GM18520 (cell line): ENCODE measurements around the gene SPEG.
A peak's percentile ranks its signal among the peaks of the same experiment; 100 is the strongest.

Experiments
- ATAC-seq: cut with Tn5 transposase; IDR thresholded peaks from one replicate; pipeline ENCODE4 v1.9.1; 2021; ENCODE audit not compliant: unreplicated experiment

SPEG gene

DNA sequence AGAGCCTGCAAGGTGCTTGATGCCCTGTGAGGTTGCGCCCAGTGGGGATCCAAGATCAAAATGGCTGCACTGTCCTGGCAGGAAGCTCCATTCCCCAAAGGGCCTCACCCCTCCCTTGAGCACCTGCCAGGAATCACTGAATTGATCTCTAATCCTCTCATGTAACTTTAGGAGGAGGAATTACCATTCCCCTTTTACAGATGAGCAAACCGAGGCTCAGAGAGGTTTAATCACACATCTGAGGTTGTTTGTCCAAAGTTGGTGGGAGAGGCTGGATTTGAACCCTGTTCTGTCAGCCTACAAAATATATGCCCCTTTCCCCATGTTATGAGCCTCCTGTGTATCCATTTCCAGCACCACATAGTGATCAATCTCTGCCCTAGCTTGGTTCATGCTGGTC, 90.2 kb downstream of the SPEG start:
- no peak for ATAC-seq

DNA sequence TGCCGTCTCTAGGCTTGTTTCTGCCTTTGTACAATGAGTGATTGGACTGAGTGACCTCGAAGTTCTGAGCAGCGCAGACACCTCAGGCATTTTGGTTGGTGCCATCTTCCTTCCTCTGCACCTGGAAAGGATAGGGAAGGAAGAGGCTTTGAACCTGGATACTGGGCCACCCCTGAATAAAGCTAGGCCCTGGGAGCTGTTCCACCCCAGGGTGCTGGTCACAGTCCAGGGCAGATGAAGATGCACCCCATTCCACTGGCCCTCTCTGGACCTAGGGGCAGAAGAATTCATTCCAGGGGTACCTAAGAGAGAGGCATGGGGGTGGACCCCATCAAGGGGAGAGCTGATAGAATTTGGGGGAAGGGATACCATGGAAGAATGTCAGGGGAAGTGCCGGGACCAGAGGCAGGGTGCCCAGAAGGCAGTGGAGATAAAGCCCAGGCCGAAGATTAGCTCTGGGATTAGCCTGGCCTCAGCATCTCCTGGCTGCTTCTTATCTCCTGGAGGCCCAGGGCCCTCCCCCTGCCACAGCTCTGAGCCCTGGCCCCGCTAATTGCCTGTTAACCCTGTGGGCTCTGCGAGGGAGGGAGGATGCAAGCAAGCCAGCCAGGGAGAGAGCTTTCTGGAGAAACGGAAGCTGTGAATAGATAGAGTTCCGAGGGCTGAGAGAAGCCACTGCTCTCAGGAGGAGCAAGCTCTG, 91.0 kb downstream of the SPEG start:
- ATAC-seq: no peak

DNA sequence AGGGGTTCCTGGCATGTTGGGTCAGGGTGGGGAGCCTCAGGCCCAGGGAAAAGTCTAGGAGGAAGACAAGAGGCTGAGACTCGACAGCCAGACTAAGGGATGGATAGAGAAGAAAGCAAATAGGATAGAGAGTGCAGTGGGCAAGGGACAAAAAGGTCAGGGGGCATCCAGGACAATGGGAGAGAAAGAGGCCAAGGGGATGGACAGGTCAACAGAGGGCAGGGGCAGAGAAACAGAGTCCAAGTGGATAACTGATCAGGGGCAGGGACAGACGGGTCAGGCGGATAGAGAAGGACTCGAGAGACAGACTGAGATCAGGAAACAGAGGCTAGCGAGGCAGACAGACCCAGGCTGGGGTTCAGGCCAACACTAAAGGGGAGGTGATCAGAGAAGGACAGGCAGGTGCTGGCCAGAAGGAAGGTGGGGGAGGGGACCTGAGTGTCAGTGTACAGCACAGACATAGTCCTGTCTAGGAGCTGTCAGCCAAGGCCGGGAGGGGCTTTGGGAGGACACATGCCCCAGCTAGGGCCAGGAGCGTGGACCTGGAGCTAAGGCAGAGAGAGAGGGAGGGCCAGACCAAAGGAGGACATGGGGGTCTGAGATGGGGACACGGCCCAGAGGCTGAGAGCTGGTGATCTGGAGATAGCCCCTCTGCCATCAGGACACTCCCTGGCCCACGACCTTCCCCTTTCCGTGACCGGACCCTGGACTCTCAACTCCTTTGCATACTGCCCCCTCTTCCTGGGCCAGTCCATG, 91.9 kb downstream of the SPEG start:
- ATAC-seq: no peak

DNA sequence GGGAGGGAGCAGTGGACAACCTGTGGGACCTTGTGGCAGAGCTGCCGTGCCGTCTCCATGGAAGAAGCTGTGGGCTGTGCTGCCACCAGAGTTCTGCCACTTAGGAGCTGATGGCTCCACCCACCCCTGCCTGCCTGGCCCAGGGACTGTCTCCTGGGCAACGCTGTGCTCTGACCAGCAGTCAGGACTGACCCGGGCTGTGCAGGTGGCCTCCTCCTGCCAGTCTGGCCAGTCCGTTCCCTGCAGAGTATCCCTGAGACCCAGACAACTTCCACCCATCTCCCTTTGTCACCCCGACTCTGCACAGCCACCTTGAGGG, 92.4 kb downstream of the SPEG start:
- no peak for ATAC-seq

DNA sequence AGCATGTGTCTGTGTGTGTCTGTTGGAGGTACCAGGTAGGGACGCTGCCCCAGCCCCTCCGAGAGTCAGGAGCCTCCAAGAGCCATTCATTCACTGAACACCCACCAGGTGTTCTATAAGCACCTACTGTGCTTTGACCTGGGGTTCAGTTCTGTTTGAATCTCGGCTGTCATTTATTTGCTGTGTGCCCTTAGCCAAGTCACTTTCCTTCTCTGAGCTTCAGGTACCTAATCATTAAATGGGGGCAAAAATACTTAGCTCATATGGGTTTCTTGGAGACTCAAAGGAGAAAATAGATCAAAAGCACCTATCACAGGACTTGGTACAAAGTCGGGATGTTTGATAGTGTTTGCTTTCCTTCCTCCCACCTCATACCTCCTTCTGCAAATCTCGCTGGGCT, 92.8 kb downstream of the SPEG start:
- no peak for ATAC-seq

DNA sequence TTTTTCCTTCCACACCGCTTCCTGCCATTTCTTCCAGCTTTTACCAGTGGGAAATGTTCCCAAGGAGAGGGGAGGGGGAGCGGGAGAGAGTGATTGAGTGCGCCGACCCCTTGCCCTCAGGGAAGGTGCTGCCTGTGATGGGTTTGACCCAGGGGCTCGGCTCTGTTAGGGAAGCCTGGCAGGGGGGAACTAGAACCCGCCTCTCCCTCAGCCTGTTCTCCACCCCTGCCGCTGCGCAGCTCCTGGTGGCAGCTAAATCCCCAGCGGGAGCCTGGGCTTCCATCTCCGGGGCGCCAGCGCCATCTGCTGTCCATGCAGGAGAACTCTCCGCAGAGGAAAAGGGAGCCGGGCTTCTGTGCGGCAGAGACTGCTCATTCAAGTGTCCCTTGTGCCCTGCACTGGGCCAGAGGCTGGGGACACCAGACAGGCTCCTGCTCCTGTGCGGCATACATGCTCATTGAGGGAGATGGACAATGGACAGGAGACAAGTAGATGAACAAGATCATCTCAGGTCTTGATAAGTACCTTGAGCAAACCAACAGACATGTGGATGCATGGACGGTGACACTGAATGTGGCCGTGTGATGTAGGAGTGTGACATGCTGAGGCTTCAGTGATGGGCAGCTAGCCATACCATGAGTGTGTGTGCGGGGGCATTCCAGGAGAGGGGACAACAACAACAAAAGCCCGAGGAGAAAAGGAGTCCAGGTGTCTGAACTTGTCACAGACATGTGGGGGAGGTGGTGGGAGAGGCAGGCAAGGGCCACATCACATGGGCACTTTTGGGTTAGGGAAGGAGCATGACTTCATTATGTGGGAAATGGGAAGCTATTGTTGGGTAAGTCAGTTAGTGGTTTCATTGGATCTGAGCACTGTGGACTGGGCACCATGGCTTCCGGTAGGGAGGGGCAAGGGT, 95.7 kb downstream of the SPEG start:
- peak; percentile 87 for ATAC-seq

DNA sequence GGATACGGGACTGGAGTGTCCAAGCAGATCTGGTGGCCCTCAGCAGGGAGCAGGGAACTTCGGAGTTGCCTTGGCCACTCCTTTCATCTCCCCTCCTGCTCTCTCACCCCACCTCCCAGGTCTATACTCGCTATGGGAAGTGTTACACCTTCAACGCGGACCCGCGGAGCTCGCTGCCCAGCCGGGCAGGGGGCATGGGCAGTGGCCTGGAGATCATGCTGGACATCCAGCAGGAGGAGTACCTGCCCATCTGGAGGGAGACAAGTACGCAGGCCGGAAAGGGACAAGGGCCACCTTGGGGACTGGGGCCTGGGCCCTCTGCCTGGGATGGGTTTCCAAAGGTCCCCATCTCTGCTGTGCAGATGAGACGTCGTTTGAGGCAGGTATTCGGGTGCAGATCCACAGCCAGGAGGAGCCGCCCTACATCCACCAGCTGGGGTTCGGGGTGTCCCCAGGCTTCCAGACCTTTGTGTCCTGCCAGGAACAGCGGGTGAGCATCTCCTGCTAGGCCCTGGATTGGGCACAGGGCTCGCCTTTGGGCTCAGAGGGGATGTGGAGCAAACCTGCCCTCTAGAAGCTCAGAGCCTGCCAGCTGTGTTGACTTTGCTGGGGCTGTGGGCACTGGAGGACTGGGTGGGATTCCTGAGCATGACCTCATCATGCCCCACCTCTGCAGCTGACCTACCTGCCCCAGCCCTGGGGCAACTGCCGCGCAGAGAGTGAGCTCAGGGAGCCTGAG, 97.2 kb downstream of the SPEG start:
- no peak for ATAC-seq

DNA sequence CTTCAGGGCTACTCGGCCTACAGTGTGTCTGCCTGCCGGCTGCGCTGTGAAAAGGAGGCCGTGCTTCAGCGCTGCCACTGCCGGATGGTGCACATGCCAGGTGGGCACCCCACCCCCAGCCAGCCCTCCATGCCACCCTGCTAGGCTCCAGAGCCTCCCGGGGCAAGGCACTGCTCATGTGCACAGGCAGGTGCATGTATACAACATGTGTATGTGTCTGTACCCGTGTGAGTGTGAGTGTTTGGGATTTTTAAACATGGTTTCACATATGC, 97.7 kb downstream of the SPEG start:
- ATAC-seq: no peak

DNA sequence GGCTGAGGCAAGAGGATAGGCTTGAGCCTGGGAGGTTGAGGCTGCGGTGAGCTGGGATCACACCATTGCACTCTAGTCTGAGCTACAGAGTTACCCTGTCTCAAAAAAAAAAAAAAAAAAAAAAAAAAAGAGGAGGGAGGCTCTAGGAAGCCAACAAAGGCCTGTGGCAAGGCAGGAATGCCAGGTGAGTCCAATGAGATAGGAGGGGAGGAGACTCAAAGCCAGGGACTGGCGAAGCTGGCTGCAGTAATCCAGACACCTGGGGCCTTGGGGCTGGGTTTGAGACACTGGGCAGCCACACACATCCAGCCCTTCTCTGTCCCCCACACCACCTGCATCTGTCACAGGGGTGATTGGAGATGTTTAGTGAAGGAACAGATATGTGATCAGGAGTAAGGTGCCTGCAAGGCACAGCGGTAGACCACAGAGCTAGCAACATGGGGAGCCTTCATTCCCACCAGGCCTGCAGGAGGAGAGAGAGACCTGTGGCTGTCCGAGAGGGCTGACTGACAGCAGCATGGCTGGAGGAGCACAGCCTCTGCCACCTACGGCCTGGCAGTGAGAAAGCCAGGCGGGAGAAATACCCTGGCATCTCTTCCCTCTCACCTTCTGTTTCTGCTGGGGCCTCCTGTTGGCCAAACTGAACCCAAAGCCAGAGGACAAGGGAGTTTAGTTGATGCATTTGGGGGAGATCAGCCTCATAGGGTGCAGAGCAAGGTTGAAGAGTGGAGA, 99.5 kb downstream of the SPEG start:
- ATAC-seq: no peak

DNA sequence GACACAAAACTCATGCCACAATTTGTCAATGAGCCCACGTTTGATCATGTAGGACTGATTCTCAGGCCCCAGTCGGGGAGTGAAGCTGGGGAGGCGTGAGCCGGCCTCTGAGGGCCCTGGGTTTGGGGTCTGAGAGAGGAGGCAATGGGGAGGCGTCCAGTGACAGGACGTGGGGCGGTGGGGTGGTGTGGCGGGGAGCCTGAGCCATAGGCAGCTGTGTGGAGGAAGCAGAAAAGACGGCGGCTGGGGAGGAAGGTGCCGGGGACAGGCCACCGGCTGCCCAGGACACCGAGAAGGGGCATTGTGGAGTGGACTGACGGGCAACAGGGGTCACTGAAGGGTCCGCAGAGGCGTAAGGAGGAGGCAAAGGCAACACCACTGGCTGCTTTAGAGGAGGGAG, 101.8 kb downstream of the SPEG start:
- ATAC-seq: no peak

DNA sequence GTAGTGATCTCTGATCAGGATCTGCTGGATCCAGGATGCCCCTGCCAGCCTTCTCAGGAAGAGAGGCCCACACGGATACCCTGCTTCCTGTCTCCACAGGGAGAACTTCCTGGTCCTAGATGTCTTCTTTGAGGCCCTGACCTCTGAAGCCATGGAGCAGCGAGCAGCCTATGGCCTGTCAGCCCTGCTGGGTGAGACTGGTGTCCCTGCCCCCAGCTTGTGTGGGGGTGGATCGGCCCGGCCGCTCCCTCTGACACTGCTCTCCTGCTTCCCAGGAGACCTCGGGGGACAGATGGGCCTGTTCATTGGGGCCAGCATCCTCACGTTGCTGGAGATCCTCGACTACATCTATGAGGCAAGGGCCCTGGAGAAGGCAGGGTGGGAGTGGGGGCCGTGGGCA, 102.3 kb downstream of the SPEG start:
- ATAC-seq: no peak

DNA sequence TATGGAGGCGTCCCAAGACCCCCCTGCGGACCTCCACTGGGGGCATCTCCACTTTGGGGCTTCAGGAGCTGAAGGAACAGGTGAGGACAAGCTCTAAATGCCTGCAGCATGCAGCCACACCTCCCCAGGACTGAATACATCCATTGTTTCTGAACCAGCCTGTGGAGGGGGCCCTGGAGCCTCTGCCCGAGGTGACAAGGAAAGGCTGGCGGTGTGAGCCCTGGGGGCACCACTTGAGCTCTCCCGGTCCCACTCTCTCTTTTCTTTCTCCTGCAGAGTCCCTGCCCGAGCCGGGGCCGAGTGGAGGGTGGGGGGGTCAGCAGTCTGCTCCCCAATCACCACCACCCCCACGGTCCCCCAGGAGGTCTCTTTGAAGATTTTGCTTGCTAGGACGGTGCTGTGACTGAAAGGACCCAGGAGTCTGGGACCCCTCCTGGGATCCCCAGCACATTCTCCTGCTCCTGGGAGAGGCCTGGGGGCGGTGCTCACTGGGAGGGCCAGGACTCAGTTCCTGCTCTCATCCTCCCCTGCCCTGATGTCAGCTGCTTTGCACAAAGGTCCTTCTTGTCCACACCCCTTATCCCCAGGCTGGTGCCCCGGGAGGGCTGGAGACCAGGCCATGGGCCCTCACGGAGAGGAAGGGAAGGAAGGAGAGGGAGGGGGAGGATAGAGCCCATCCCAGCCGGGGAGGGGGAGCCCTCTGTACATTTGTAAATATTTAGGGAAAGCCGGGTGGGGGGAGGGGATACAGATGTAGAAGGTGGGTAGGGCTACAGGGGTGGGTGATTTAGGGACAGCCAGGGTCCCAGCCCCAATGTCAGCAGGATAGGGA, 103.2 kb downstream of the SPEG start:
- no peak for ATAC-seq

DNA sequence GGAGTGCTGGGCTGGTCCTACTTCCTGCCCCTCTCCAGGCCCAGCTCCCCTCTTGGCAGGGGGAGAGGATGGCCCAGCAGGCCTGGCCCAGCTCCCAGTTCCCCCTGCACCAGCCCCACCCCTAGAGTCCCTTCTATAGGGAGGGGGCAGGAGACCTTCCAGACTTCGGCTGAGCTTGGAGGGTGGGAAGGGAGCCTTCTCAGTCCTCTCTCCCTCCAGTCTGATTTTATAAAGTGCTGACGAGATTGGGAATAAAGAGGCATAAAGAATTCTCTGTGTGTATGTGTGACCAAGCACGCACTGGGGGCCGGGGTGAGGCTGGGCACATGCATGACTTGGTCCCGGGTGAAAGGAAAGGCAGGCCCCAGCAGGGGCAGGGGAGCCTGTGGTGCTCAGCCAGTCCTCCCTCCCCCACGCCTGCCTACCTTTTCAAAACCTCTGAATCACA, 103.9 kb downstream of the SPEG start:
- ATAC-seq: no peak

DNA sequence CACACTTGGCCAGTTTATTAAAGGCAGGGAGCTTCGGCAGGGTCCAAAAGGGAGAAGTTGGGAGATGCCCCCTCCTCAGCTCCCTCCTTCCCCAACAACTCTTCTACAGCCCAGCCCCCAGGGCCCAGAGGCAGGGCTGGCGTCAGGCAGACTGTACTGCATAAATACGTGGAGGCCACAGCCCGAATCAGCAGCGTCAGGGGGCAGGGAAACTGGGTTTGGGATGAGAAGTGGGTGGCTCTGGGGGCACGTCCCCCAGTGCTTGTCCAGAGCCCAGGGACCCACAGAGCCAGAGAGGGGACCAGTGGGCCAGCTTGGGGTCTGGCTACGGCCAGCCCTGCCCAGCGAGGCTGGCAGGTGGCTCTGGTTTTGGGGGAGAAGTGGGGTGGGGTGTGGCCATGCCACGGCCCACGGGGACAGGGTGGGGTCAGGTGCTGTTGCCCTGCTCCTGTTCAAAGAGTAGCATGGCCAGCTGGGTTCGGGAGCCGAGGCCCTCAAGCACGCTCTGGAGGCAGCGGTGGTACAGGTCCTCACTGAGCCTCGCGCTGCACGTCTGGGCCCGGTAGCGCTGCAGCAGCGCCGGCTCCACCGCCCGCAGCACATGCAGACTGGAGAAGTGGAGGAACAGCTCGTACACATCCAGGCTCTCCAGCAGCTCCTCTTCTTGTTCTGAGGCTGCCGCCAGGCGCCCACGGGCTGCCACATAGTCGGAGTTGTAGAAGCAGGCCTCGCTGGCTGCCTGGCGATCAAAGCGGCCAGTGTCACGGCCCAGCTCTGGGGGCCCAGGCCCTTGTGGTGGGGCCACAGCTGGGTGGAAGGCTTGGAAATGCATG, 104.5 kb downstream of the SPEG start:
- no peak for ATAC-seq

DNA sequence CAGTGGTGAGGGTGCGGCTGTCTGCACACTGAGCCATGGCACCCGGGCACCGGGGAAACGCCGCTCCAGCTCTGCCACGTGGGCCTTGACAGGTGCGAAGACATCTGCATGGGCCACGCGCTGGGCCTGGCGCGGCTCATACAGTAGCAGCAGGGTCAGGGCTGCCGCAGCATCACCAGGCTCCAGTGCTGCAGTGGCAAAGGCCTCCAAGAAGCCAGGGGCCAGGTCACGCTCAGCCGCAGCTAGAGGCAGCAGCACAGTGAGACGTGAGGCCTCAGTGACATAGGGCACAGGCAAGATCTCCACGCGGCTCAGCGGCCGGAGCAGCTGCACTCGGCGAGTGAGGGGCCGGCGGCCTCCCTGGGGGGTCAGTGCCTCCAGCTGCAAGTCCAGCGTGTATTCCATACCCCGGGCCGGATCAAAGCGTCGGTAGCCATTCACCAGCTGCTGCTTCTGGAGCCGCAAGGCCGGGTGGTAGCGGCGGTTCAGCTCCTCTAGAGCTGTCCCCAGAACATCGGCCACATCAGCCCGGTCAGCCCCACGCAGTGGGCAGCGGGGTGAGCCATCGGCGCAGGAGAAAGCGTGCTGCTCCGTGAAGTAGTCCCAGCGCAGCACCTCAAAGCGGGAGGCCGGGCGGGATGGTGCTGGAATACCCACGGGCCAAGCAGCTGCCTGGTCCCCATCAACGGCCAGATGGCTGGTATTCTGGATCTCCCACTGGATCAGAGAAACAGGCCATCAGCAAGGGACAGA, 105.5 kb downstream of the SPEG start:
- ATAC-seq: no peak

DNA sequence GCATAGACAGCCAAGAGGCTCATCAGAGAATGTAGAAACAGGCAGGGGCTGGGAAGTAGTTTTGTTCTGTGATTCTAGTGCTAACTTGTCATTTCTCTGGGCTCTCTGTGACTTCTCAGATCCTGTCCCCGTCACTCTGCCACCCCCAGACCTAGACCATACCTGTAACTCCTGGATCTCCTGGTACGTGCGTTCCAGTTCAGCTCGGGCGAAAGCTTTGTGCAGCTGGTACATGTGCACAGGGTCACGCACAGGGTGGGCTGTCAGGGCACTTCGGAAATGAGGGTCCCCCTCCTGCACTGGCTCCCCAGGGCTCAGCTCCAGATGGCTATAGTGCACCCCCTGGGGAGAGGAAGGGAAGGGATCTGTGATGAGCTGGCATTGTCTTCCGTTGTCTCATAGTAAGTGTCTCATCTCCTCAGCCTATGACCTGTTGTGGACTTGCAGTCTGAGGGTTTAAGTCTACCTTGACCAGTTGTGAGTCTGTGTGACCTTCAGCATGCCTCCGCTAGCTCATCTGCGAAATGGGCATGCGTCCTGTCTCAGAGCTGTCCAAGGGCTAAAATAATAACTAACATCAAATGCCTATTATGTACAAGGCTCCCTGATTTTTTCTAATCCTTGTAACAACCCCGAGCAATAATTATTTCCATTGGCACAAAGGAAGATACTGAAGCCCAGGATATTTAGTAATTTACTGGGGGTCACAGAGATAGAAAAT, 106.3 kb downstream of the SPEG start:
- ATAC-seq: no peak

DNA sequence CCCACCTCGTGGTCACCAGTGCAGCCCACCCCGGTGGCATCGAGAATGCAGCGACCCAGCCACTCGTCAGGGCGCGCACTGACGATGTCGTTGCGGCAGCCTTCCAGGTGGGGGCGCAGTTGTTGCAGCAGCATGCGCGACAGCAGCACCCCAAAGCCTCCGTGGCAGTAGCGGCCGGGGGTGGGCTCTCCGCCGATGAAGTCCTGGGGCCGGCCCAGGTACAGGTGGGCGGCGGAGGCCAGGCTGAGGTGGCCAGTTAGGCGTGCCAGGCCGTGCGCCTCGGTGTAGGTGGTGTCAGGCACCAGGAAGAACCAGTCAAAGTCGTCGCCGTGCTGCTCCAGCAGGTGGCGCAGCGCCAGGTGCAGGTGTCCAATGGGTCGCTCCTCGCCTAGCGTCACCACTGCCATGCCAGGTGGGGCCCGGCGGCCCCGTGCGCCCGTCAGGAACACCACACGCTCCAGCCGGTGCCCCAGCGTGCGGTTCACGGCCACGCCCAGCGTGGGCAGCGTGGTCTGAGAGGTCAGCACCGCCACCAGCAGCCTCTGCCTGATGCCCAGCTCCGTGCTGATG, 107.1 kb downstream of the SPEG start:
- peak; percentile 38 for ATAC-seq
